Suprapubic skin (tissue), 4 donors: ENCODE data around the gene THOC3.
"Not testable (repeated sequence)": the region's sequence is repeated elsewhere in the genome, so short reads cannot be mapped to it uniquely, and the experiment has no call there.

Experiments used
- CTCF ChIP-seq, 2 donors: fragments of 200-600 bp in 1 of 2; fragments of 450-650 bp in 1 of 2; sonication (generic) in 1 of 2; IDR thresholded peaks; one replicate each; pipeline ENCODE4 v1.5.1; 2016 to 2019; ENCODE audit warnings: antibody characterized with exemption in 2 of 2, mild to moderate bottlenecking in 1 of 2, moderate library complexity in 1 of 2
- EP300 ChIP-seq: sonication (generic); formaldehyde crosslinking; IDR thresholded peaks from one replicate; pipeline ENCODE4 v1.6.1; 2017; ENCODE audit warnings: antibody characterized with exemption
- POLR2AphosphoS5 ChIP-seq, 3 donors: sonication (generic); formaldehyde crosslinking; IDR thresholded peaks; one replicate each; pipeline ENCODE4 v1.6.1; 2017; ENCODE audit warnings: antibody characterized with exemption in 3 of 3

GRCh38 chr5:176006819-176007218 is 38.7 kb upstream of the THOC3 start:
- not testable (repeated sequence) for TF ChIP-seq CTCF (IDR thresholded peaks at IDR 0.05); POLR2AphosphoS5 (IDR thresholded peaks at IDR 0.05); EP300
